Kidney tubule cell (primary cell): ENCODE results near the gene MOB3A.

Experiments used
- DNase-seq: peaks from one replicate; pipeline ENCODE4 v3.0.0-alpha.2; 2018; ENCODE audit warnings: low spot score

The MOB3A gene

GRCh38 chr19:2046046-2046907 lies 49.8 kb downstream of the MOB3A start:
- no peak for DNase-seq

- no peak for DNase-seq
Measured at GRCh38 chr19:2045501-2046045, 50.6 kb downstream of the MOB3A start.

GRCh38 chr19:2044709-2045500 lies 51.2 kb downstream of the MOB3A start:
- DNase-seq: no peak

- no peak for DNase-seq
Measured at GRCh38 chr19:2043961-2044708, 52.0 kb downstream of the MOB3A start.

- DNase-seq: no peak
Measured at GRCh38 chr19:2043251-2043641, 52.9 kb downstream of the MOB3A start.

- DNase-seq: no peak
Measured at GRCh38 chr19:2042485-2043250, 53.5 kb downstream of the MOB3A start.

- peak; percentile 97 for DNase-seq
Measured at GRCh38 chr19:2041683-2042484, 54.2 kb downstream of the MOB3A start.

GRCh38 chr19:2041433-2041682 lies 54.8 kb downstream of the MOB3A start:
- DNase-seq: no peak

GRCh38 chr19:2040647-2041432 lies 55.3 kb downstream of the MOB3A start:
- no peak for DNase-seq

GRCh38 chr19:2039959-2040646 lies 56.0 kb downstream of the MOB3A start:
- DNase-seq: no peak

- DNase-seq: no peak
Measured at GRCh38 chr19:2039089-2039958, 56.8 kb downstream of the MOB3A start.

- no peak for DNase-seq
Measured at GRCh38 chr19:2038284-2039088, 57.6 kb downstream of the MOB3A start.

GRCh38 chr19:2037651-2038255 lies 58.4 kb downstream of the MOB3A start:
- DNase-seq: no peak

- DNase-seq: no peak
Measured at GRCh38 chr19:2036424-2036823, 59.7 kb downstream of the MOB3A start.

GRCh38 chr19:2035590-2035991 lies 60.5 kb downstream of the MOB3A start:
- no peak for DNase-seq

- DNase-seq: peak; percentile 17
Measured at GRCh38 chr19:2034729-2035589, 61.2 kb downstream of the MOB3A start.
